ENCODE data around the gene TDRD10.

- TF ChIP-seq, protein P1, sequence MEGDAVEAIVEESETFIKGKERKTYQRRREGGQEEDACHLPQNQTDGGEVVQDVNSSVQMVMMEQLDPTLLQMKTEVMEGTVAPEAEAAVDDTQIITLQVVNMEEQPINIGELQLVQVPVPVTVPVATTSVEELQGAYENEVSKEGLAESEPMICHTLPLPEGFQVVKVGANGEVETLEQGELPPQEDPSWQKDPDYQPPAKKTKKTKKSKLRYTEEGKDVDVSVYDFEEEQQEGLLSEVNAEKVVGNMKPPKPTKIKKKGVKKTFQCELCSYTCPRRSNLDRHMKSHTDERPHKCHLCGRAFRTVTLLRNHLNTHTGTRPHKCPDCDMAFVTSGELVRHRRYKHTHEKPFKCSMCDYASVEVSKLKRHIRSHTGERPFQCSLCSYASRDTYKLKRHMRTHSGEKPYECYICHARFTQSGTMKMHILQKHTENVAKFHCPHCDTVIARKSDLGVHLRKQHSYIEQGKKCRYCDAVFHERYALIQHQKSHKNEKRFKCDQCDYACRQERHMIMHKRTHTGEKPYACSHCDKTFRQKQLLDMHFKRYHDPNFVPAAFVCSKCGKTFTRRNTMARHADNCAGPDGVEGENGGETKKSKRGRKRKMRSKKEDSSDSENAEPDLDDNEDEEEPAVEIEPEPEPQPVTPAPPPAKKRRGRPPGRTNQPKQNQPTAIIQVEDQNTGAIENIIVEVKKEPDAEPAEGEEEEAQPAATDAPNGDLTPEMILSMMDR (conservative IDR thresholded peaks at IDR 0.05) = no peak
- no peak for TF ChIP-seq EZH2 (IDR thresholded peaks at IDR 0.05; ENCODE audit: low read depth)
Measured at GRCh38 chr1:154574716-154575115, 72.7 kb downstream of the TDRD10 start.
